Glomerular endothelial cell (primary cell): ENCODE results near the gene HMOX2. TPM values are rescaled to one million over a fixed set of nuclear protein-coding genes. Genes with fewer than 3 reads are reported as not detected.

ENCODE experiments used
- DNase-seq: peaks from one replicate; pipeline ENCODE4 v3.0.0-alpha.2; 2011; ENCODE audit warnings: low read depth, low spot score; ENCODE audit errors: extremely low read depth
- total RNA-seq: library from RNA; depleted of rRNA; stranded (reverse); fragments of >200 nt; gene quantifications from 2 replicates; pipeline ENCODE4 v1.2.3, GENCODE V29; 2015

HMOX2 gene, protein sequence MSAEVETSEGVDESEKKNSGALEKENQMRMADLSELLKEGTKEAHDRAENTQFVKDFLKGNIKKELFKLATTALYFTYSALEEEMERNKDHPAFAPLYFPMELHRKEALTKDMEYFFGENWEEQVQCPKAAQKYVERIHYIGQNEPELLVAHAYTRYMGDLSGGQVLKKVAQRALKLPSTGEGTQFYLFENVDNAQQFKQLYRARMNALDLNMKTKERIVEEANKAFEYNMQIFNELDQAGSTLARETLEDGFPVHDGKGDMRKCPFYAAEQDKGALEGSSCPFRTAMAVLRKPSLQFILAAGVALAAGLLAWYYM
- 128 and 147 TPM in 2 replicates for total RNA-seq

- DNase-seq, result no peak
Measured at GRCh38 chr16:4475880-4476788, at the start of gene HMOX2. Gene HMOX2 (plus strand): TSS chr16:4476398. CDS start chr16:4505525, 29,127 bp downstream.

GRCh38 chr16:4426722-4427372, 49.4 kb upstream of the HMOX2 start:
- DNase-seq, result no peak

- DNase-seq, result no peak
Measured at GRCh38 chr16:4428500-4428899, 47.7 kb upstream of the HMOX2 start.

DNA sequence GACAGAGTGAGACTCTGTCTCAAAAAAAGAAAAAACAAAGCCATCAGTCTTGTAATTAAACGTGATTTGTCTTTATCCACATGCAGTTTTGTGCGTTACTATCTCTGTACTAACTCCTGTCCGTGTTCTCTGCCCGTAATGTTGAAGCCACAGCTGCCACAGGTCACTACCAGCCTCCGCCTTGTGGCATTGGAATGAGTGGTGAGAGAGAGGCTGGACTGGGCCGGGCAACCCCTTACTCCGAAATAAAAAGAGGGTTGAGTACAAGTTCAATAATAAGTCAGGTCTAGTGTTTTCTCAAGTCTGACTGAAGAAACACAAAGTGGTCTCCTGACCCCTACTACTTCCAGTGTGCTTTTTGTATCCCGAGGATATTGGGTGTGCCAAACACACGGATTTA, 45.2 kb upstream of the HMOX2 start:
- no peak for DNase-seq

- DNase-seq, result no peak
Measured at GRCh38 chr16:4433228-4433627, 43.0 kb upstream of the HMOX2 start.

GRCh38 chr16:4433914-4434787, 42.0 kb upstream of the HMOX2 start:
- no peak for DNase-seq

- no peak for DNase-seq
Measured at GRCh38 chr16:4435337-4436067, 40.7 kb upstream of the HMOX2 start.

GRCh38 chr16:4437366-4437765, 38.8 kb upstream of the HMOX2 start:
- DNase-seq, result no peak

GRCh38 chr16:4442371-4442770, 33.8 kb upstream of the HMOX2 start:
- no peak for DNase-seq

GRCh38 chr16:4443271-4443670, 32.9 kb upstream of the HMOX2 start:
- no peak for DNase-seq

DNA sequence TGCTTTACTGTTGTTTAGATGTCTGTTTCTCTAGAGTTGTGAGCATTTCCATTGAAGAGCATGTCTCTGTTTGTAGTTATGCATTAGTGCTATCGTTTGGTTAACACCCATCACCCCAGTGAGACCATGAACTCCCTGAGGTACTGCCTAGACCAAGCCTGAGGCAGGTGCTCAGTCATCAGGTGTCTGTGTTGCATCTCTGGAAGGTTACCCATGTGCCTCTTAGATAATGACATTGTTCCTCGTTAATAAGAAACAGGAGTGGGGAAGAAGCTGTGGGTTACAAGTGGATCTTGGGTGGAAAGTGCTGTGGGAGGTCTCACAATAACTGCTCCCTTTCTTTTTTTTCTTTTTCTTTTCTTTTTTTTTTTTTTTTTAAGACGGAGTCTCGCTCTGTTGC, 32.2 kb upstream of the HMOX2 start:
- no peak for DNase-seq

- no peak for DNase-seq
Measured at GRCh38 chr16:4450430-4450829, 25.8 kb upstream of the HMOX2 start.

DNA sequence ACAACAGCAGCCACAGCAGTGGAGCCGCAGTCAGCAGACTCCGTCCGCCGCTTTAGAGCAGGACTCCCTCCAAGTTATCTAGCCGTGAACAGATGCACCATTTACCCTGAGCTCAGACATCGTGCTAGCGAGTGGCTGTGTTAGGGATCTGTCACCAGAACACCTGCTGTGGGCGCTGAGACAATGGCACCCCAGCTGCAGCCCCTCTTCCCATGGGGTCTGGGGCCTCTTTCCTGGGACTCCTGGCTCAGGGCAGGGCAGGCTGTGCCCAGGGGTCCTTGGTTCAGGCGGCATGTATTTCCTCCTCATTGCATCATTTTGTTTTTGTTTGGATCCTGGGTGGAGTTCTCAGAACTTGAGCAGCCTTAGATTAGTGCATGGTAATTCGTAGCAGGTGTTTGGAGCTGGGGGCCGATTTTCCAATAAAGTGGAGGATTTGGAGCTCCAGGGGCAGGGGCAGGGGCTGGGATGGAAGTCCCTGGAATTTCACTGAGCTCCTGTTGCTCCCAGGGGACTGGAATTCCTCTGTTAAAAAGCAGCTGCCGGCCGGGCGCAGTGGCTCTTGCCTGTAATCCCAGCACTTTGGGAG, 25.2 kb upstream of the HMOX2 start:
- DNase-seq, result no peak

DNA sequence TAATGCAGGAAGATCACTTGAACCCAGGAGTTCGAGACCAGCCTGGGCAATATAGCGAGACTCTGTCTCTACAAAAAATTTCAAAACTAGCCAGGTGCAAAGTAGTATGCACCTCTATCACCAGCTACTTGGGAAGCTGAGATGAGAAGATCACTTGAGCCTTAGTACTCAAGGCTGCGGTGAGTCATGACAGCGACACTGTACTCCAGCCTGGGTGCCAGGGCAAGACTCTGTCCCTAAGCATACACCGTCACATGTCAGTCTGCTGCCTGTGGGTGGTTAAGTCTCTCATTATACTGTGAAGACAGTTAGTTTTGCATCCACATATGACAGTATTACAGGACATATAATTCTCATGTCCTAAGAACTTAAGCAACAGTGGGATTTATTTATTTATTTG, 23.5 kb upstream of the HMOX2 start:
- DNase-seq, result no peak

DNA sequence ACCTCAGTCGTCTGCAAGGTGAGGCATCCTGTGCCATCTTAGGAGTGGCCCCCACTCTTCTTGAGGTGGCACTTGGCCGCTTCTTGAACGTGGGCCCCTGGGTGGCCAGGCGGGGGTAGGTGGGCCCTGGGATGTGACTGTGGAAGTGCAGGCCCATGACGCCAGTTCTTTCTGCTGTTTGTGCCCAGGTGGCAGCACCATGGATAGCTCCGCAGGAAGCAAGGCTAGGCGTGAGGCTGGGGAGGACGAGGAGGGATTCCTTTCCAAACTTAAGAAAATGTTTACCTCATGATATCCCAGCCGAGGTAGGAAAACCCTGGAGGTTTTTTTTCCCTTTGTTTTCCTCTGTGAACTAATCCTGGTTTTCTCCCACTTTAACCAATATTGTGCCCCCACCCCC, 21.6 kb upstream of the HMOX2 start:
- no peak for DNase-seq

GRCh38 chr16:4455081-4455480, 21.1 kb upstream of the HMOX2 start:
- DNase-seq, result no peak

GRCh38 chr16:4455951-4456350, 20.2 kb upstream of the HMOX2 start:
- no peak for DNase-seq

GRCh38 chr16:4460936-4461249, 15.3 kb upstream of the HMOX2 start:
- no peak for DNase-seq

GRCh38 chr16:4461250-4462085, 14.7 kb upstream of the HMOX2 start:
- no peak for DNase-seq
